ENCODE results near the gene DNAJB8.

GRCh38 chr3:128486681-128487537 lies 20.2 kb upstream of the DNAJB8 start:
- TF ChIP-seq CTCF (IDR thresholded peaks at IDR 0.05; ENCODE audit: insufficient read depth, low read depth, low read length) (no peak), EZH2 (IDR thresholded peaks at IDR 0.05; ENCODE audit: insufficient read depth, low read length) (peak; percentile 69)
